Measurements from ENCODE around the gene SEC24D.

SEC24D gene

DNA sequence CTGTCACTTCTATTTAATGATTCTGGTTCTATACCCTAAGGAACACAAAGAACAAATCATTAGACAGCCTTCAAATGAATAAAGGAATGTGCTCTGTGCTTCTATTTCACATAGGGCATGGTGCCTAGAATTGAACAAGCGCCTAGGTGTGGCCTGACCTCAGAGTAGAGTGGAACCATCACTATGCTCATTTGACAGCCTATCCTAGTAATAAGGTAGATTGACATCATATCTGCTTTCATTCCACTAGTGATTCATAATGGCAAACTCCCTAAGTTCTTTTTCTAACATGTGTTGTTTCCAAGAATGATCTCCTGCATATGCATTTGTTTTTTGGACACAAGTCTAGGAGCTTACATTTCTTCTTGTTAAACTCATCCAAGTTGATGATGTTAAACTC is 114.2 kb downstream of the SEC24D start (continued):
- TF ChIP-seq, protein P1, sequence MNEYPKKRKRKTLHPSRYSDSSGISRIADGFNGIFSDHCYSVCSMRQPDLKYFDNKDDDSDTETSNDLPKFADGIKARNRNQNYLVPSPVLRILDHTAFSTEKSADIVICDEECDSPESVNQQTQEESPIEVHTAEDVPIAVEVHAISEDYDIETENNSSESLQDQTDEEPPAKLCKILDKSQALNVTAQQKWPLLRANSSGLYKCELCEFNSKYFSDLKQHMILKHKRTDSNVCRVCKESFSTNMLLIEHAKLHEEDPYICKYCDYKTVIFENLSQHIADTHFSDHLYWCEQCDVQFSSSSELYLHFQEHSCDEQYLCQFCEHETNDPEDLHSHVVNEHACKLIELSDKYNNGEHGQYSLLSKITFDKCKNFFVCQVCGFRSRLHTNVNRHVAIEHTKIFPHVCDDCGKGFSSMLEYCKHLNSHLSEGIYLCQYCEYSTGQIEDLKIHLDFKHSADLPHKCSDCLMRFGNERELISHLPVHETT (tag by site-specific recombination; IDR thresholded peaks at IDR 0.05), result no peak
- no peak for TF ChIP-seq ZNF707 (tag by site-specific recombination; IDR thresholded peaks at IDR 0.05)
- no peak for TF ChIP-seq ZNF791 (tag by site-specific recombination; IDR thresholded peaks at IDR 0.05)
- no peak for TF ChIP-seq ZNF610 (tag by site-specific recombination; IDR thresholded peaks at IDR 0.05; ENCODE audit: borderline replicate concordance)
- TF ChIP-seq, protein P2, sequence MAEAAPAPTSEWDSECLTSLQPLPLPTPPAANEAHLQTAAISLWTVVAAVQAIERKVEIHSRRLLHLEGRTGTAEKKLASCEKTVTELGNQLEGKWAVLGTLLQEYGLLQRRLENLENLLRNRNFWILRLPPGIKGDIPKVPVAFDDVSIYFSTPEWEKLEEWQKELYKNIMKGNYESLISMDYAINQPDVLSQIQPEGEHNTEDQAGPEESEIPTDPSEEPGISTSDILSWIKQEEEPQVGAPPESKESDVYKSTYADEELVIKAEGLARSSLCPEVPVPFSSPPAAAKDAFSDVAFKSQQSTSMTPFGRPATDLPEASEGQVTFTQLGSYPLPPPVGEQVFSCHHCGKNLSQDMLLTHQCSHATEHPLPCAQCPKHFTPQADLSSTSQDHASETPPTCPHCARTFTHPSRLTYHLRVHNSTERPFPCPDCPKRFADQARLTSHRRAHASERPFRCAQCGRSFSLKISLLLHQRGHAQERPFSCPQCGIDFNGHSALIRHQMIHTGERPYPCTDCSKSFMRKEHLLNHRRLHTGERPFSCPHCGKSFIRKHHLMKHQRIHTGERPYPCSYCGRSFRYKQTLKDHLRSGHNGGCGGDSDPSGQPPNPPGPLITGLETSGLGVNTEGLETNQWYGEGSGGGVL (tag by site-specific recombination; IDR thresholded peaks at IDR 0.05), result no peak
- no peak for TF ChIP-seq ZBTB21 (tag by site-specific recombination; IDR thresholded peaks at IDR 0.05)

DNA sequence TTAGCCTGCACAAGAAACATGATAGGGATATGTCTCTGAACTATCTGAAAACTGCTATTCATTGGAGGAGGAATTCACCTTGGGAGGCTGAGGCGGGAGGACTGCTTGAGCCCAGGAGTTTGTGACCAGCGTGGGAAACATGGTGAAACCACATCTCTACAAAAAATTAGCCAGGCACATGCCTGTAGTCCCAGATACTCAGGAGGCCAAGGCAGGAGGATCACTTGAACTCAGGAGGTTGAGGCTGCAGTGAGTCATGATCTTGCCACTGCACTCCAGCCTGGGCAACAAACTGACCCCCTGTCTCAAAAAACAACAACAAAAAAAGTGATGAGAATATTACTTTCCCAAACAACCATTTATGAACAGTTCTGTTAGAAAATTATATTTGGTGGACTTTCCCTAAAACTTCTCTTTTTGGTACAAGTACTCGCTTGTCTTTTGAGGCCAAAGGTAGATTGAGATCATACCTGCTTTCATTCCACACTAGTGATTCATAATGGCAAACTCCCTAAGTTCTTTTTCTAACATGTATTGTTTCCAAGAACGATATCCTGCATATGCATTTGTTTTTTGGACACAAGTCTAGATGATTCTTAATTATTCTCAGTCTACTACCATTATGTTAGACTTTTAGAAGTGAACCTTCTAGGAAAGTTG is 117.3 kb downstream of the SEC24D start:
- H3K27ac ChIP-seq (ENCODE audit: extremely low read depth, low read depth, low read length), result no peak overlapping the region
- H3K4me3 ChIP-seq (ENCODE audit: low read depth, low read length), result no peak overlapping the region
- no peaks in the 10 kb centered on the region for H3K4me1 ChIP-seq (ENCODE audit: control insufficient read depth, insufficient read depth, low read length)
- ChIA-PET POLR2A (no interaction called here), CTCF (no interaction called here)
- H3K9me3 ChIP-seq (ENCODE audit: control insufficient read depth, insufficient read depth, low read depth, low read length), result no peaks in the 10 kb centered on the region
- H3K36me3 ChIP-seq (ENCODE audit: control insufficient read depth in 2 of 2, insufficient read depth in 1 of 2, low read length in 2 of 2), result peaks cover 0 to 33% of the 10 kb centered on the region in 2 experiments; a peak in 1 of 3 replicates
- no peak for TF ChIP-seq ZNF548 (tag by site-specific recombination; IDR thresholded peaks at IDR 0.05)

DNA sequence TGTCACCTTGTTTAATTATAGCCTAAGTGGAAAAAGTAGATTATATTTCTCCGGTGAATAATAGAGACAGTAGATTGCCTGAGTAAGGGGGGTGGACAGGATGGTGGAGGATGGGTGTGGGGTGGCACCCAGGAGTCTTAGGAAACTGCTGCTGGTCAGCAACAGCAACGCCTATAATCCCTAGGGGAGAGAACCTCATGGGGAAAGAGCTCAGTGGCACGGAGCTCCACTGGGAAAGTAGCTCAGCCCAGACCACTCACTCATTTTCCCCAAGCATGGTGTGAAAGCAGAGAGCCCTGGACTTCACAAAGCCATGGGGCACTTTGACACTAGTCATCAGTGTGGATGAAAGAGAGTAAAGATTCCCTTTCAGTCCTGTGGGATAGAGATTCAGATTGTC is 119.6 kb downstream of the SEC24D start:
- peaks cover 0 to 42% of the 10 kb centered on the region in 2 experiments; a peak in 1 of 3 replicates for H3K36me3 ChIP-seq (ENCODE audit: control insufficient read depth in 2 of 2, insufficient read depth in 1 of 2, low read length in 2 of 2)
- no peaks in the 10 kb centered on the region for H3K4me1 ChIP-seq (ENCODE audit: control insufficient read depth, insufficient read depth, low read length)
- ChIA-PET POLR2A (no interaction called here), CTCF (interaction anchor here (1.0 kb wide), 1 partner anchor 237 kb away, joined by 4 read pairs; no protein-coding TSS in a partner anchor)
- H3K9me3 ChIP-seq (ENCODE audit: control insufficient read depth, insufficient read depth, low read depth, low read length), result no peaks in the 10 kb centered on the region
- H3K27ac ChIP-seq (ENCODE audit: extremely low read depth, low read depth, low read length), result no peak overlapping the region
- no peak overlapping the region for H3K4me3 ChIP-seq (ENCODE audit: low read depth, low read length)
- no peak for TF ChIP-seq ZNF510 (tag by site-specific recombination; IDR thresholded peaks at IDR 0.05; ENCODE audit: insufficient replicate concordance)
- TF ChIP-seq BCL11A (tag by site-specific recombination; IDR thresholded peaks at IDR 0.05; ENCODE audit: low read depth), result no peak
- TF ChIP-seq, protein P3, sequence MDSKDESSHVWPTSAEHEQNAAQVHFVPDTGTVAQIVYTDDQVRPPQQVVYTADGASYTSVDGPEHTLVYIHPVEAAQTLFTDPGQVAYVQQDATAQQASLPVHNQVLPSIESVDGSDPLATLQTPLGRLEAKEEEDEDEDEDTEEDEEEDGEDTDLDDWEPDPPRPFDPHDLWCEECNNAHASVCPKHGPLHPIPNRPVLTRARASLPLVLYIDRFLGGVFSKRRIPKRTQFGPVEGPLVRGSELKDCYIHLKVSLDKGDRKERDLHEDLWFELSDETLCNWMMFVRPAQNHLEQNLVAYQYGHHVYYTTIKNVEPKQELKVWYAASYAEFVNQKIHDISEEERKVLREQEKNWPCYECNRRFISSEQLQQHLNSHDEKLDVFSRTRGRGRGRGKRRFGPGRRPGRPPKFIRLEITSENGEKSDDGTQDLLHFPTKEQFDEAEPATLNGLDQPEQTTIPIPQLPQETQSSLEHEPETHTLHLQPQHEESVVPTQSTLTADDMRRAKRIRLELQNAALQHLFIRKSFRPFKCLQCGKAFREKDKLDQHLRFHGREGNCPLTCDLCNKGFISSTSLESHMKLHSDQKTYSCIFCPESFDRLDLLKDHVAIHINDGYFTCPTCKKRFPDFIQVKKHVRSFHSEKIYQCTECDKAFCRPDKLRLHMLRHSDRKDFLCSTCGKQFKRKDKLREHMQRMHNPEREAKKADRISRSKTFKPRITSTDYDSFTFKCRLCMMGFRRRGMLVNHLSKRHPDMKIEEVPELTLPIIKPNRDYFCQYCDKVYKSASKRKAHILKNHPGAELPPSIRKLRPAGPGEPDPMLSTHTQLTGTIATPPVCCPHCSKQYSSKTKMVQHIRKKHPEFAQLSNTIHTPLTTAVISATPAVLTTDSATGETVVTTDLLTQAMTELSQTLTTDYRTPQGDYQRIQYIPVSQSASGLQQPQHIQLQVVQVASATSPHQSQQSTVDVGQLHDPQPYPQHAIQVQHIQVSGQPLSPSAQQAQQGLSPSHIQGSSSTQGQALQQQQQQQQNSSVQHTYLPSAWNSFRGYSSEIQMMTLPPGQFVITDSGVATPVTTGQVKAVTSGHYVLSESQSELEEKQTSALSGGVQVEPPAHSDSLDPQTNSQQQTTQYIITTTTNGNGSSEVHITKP (tag by site-specific recombination; IDR thresholded peaks at IDR 0.05), result no peak
- TF ChIP-seq, protein P4, sequence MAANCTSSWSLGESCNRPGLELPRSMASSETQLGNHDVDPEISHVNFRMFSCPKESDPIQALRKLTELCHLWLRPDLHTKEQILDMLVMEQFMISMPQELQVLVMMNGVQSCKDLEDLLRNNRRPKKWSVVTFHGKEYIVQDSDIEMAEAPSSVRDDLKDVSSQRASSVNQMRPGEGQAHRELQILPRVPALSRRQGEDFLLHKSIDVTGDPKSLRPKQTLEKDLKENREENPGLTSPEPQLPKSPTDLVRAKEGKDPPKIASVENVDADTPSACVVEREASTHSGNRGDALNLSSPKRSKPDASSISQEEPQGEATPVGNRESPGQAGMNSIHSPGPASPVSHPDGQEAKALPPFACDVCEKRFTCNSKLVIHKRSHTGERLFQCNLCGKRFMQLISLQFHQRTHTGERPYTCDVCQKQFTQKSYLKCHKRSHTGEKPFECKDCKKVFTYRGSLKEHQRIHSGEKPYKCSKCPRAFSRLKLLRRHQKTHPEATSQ (tag by site-specific recombination; IDR thresholded peaks at IDR 0.05), result no peak
- no peak for TF ChIP-seq ZNF558 (tag by site-specific recombination; IDR thresholded peaks at IDR 0.05)
- TF ChIP-seq HOXA7 (CRISPR knock-in tag; IDR thresholded peaks at IDR 0.05; ENCODE audit: borderline replicate concordance), result no peak
- no peak for TF ChIP-seq ZNF202 (tag by site-specific recombination; IDR thresholded peaks at IDR 0.05; ENCODE audit: borderline replicate concordance)
- no peak for TF ChIP-seq ZNF155 (tag by site-specific recombination; IDR thresholded peaks at IDR 0.05)
- TF ChIP-seq ZFP41 (tag by site-specific recombination; IDR thresholded peaks at IDR 0.05; ENCODE audit: borderline replicate concordance), result no peak
- no peak for TF ChIP-seq ZNF585B (tag by site-specific recombination; IDR thresholded peaks at IDR 0.05)

Data from HEK293 (cell line).